GM23338 (cell line): ENCODE measurements around the gene HERC4. TPM values are rescaled to one million over a fixed set of nuclear protein-coding genes. Genes with fewer than 3 reads are reported as not detected.

Experiments used
- ATAC-seq: fragments of 200-7000 bp; cut with Tn5 transposase; 3 replicates; pipeline ENCODE4 v1.9.1; 2020
- DNase-seq: peaks from one replicate; pipeline ENCODE4 v3.0.0-alpha.2; 2015; ENCODE audit warnings: low spot score
- H2AFZ ChIP-seq: fragments of 200-600 bp; sonication (generic); 2 replicates; pipeline ENCODE4 v1.8.0; 2016; ENCODE audit warnings: antibody characterized with exemption, mild to moderate bottlenecking, moderate library complexity
- H3F3A ChIP-seq: fragments of 200-600 bp; sonication (generic); replicated peaks from 2 replicates; pipeline ENCODE4 v1.8.0; 2017; ENCODE audit warnings: antibody characterized with exemption, mixed run types, low read depth
- H3K27ac ChIP-seq: fragments of 200-600 bp; sonication (generic); 2 replicates; pipeline ENCODE4 v1.6.1; 2016; ENCODE audit warnings: low read depth
- H3K27me3 ChIP-seq: fragments of 200-600 bp; sonication (generic); 2 replicates; pipeline ENCODE4 v1.8.0; 2016; ENCODE audit warnings: mild to moderate bottlenecking, mixed run types, moderate library complexity; ENCODE audit not compliant: insufficient read depth
- H3K36me3 ChIP-seq: fragments of 200-600 bp; sonication (generic); 2 replicates; pipeline ENCODE4 v1.8.0; 2016; ENCODE audit warnings: mild to moderate bottlenecking; ENCODE audit not compliant: insufficient read depth
- H3K4me1 ChIP-seq: fragments of 200-600 bp; sonication (generic); 2 replicates; pipeline ENCODE4 v1.8.0; 2016; ENCODE audit warnings: mild to moderate bottlenecking, moderate library complexity; ENCODE audit not compliant: insufficient read depth
- H3K4me2 ChIP-seq: fragments of 200-600 bp; sonication (generic); 2 replicates; pipeline ENCODE4 v1.7.1; 2017; ENCODE audit warnings: mixed run types
- H3K4me3 ChIP-seq: fragments of 200-600 bp; sonication (generic); 2 replicates; pipeline ENCODE4 v1.6.1; 2016; ENCODE audit warnings: mixed run types
- H3K79me2 ChIP-seq: fragments of 200-600 bp; sonication (generic); replicated peaks from 2 replicates; pipeline ENCODE4 v1.8.0; 2017; ENCODE audit warnings: mild to moderate bottlenecking; ENCODE audit not compliant: insufficient read depth
- H3K9me2 ChIP-seq: fragments of 200-600 bp; sonication (generic); 2 replicates; pipeline ENCODE4 v1.8.0; 2017; ENCODE audit not compliant: insufficient read depth
- H4K20me1 ChIP-seq: fragments of 200-600 bp; sonication (generic); replicated peaks from 2 replicates; pipeline ENCODE4 v1.8.0; 2017; ENCODE audit warnings: mild to moderate bottlenecking; ENCODE audit not compliant: insufficient read depth
- H3K27ac Mint-ChIP-seq: 2 replicates; pipeline ENCODE4 v1.8.0; 2020; ENCODE audit warnings: inconsistent platforms, mild to moderate bottlenecking, moderate library complexity, mixed read lengths
- H3K27me3 Mint-ChIP-seq: 3 replicates; pipeline ENCODE4 v1.8.0; 2022; ENCODE audit warnings: low read depth, mild to moderate bottlenecking, moderate library complexity, mixed read lengths, inconsistent platforms; ENCODE audit not compliant: insufficient read depth, poor library complexity
- H3K36me3 Mint-ChIP-seq: 3 replicates; pipeline ENCODE4 v1.8.0; 2021; ENCODE audit warnings: low read depth, mild to moderate bottlenecking, inconsistent platforms, moderate library complexity, mixed read lengths
- H3K4me1 Mint-ChIP-seq: 3 replicates; pipeline ENCODE4 v1.8.0; 2020; ENCODE audit warnings: mild to moderate bottlenecking, inconsistent platforms, mixed read lengths
- H3K4me3 Mint-ChIP-seq: 3 replicates; pipeline ENCODE4 v1.8.0; 2021; ENCODE audit warnings: moderate library complexity, mild to moderate bottlenecking, inconsistent platforms, mixed read lengths
- H3K9me3 Mint-ChIP-seq: 3 replicates; pipeline ENCODE4 v1.8.0; 2020; ENCODE audit warnings: moderate library complexity, mild to moderate bottlenecking, inconsistent platforms, mixed read lengths
- CREB1 ChIP-seq: fragments of 250-450 bp; sonication (Bioruptor Pico); IDR thresholded peaks from 2 replicates; pipeline ENCODE4 v1.5.0; 2020; ENCODE audit warnings: low read depth, mild to moderate bottlenecking, moderate library complexity
- ETS1 ChIP-seq: IDR thresholded peaks from 2 replicates; pipeline ENCODE4 v1.6.1; 2016; ENCODE audit warnings: antibody characterized with exemption
- EZH2 ChIP-seq: fragments of 200-600 bp; sonication (generic); IDR thresholded peaks from one replicate; pipeline ENCODE4 v1.8.0; 2017; ENCODE audit warnings: antibody characterized with exemption, mild to moderate bottlenecking, low read depth; ENCODE audit not compliant: unreplicated experiment
- EZH2phosphoT487 ChIP-seq: fragments of 200-600 bp; sonication (generic); IDR thresholded peaks from one replicate; pipeline ENCODE4 v1.8.1; 2018; ENCODE audit warnings: antibody characterized with exemption; ENCODE audit not compliant: unreplicated experiment
- JUNB ChIP-seq: IDR thresholded peaks from one replicate; pipeline ENCODE4 v1.6.1; 2016; ENCODE audit warnings: antibody characterized with exemption; ENCODE audit not compliant: unreplicated experiment
- NANOG ChIP-seq: IDR thresholded peaks from 2 replicates; pipeline ENCODE4 v1.6.1; 2016; ENCODE audit warnings: antibody characterized with exemption, borderline replicate concordance
- REST ChIP-seq: IDR thresholded peaks from one replicate; pipeline ENCODE4 v1.6.1; 2018; ENCODE audit warnings: antibody characterized with exemption; ENCODE audit not compliant: unreplicated experiment
- STAT1 ChIP-seq: IDR thresholded peaks from one replicate; pipeline ENCODE4 v1.6.1; 2016; ENCODE audit warnings: antibody characterized with exemption; ENCODE audit not compliant: unreplicated experiment
- ZNF114 ChIP-seq: fragments of 250-450 bp; sonication (Bioruptor Pico); IDR thresholded peaks from 2 replicates; pipeline ENCODE4 v1.5.0; 2020; ENCODE audit warnings: mild to moderate bottlenecking, moderate library complexity
- ZNF331 ChIP-seq: fragments of 250-450 bp; sonication (Bioruptor Pico); IDR thresholded peaks from 2 replicates; pipeline ENCODE4 v1.5.0; 2020; ENCODE audit warnings: low read depth, mild to moderate bottlenecking, moderate library complexity
- ZNF462 ChIP-seq: fragments of 250-450 bp; sonication (Bioruptor Pico); IDR thresholded peaks from 2 replicates; pipeline ENCODE4 v1.5.0; 2020; ENCODE audit warnings: mild to moderate bottlenecking, moderate library complexity
- polyA plus RNA-seq: library from polyadenylated mRNA; unstranded; fragments of >200 nt; fragmentation: Nextera tagmentation; extraction: Ambion mirVana; gene quantifications from 2 replicates; pipeline ENCODE4 v1.2.1, GENCODE V29; 2016
- total RNA-seq: library from RNA; depleted of rRNA; stranded (reverse); fragments of >200 nt; shearing (Covaris generic); gene quantifications from 2 replicates; pipeline ENCODE4 v1.2.3, GENCODE V29; 2014

The HERC4 gene
- total and polyA plus RNA-seq, 2 experiments from 2014 or later: 20.1 to 67.2 TPM

GRCh38 chr10:67924136-67924535 lies 150.9 kb downstream of the HERC4 start (continued):
- TF ChIP-seq NANOG (no peak), REST (no peak), STAT1 (no peak), JUNB (no peak)

GRCh38 chr10:67923551-67923950 lies 151.5 kb downstream of the HERC4 start:
- Mint-ChIP-seq H3K27me3 (no peaks in the 10 kb centered on the region), H3K9me3 (no peaks in the 10 kb centered on the region)
- TF ChIP-seq CREB1 (CRISPR knock-in tag): no peak
- TF ChIP-seq REST: no peak
- no peak for TF ChIP-seq JUNB
- no peak for TF ChIP-seq EZH2phosphoT487
- TF ChIP-seq ETS1: no peak
- no peak for TF ChIP-seq EZH2
- no peak for TF ChIP-seq ZNF331
- no peak for TF ChIP-seq ZNF462 (CRISPR knock-in tag)
- TF ChIP-seq NANOG: no peak
- no peak for TF ChIP-seq STAT1
- no peak for TF ChIP-seq ZNF114 (CRISPR knock-in tag)

More at GRCh38 chr10:67923551-67923950, 151.5 kb downstream of the HERC4 start:
- no peak overlapping the region for H3K4me2 ChIP-seq
- no peaks in the 10 kb centered on the region for H3K79me2 ChIP-seq
- Mint-ChIP-seq H3K4me3 (no peak overlapping the region), H3K36me3 (peaks cover 10% of the 10 kb centered on the region), H3K4me1 (no peaks in the 10 kb centered on the region), H3K27ac (no peak overlapping the region)
- H4K20me1 ChIP-seq: no peaks in the 10 kb centered on the region; the same call in 1 of the 2 replicates
- H3K9me2 ChIP-seq: no peaks in the 10 kb centered on the region
- H3F3A ChIP-seq: no peaks in the 10 kb centered on the region; the same call in 1 of the 2 replicates
- H3K27me3 ChIP-seq: no peaks in the 10 kb centered on the region
- H3K4me1 ChIP-seq: no peaks in the 10 kb centered on the region
- ATAC-seq (no peak), DNase-seq (no peak)
- no peak overlapping the region for H3K4me3 ChIP-seq
- H3K27ac ChIP-seq: no peak overlapping the region
- H3K36me3 ChIP-seq: no peaks in the 10 kb centered on the region
- H2AFZ ChIP-seq: no peak overlapping the region
